ENCODE results near the gene RPL13A.

GRCh38 chr19:49451430-49452181 lies 35.8 kb upstream of the RPL13A start, which contains the start of gene PIH1D1:
- TF ChIP-seq, protein P1, sequence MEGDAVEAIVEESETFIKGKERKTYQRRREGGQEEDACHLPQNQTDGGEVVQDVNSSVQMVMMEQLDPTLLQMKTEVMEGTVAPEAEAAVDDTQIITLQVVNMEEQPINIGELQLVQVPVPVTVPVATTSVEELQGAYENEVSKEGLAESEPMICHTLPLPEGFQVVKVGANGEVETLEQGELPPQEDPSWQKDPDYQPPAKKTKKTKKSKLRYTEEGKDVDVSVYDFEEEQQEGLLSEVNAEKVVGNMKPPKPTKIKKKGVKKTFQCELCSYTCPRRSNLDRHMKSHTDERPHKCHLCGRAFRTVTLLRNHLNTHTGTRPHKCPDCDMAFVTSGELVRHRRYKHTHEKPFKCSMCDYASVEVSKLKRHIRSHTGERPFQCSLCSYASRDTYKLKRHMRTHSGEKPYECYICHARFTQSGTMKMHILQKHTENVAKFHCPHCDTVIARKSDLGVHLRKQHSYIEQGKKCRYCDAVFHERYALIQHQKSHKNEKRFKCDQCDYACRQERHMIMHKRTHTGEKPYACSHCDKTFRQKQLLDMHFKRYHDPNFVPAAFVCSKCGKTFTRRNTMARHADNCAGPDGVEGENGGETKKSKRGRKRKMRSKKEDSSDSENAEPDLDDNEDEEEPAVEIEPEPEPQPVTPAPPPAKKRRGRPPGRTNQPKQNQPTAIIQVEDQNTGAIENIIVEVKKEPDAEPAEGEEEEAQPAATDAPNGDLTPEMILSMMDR (IDR thresholded peaks at IDR 0.05; ENCODE audit: extremely low read depth in 1 of 2, insufficient read depth in 1 of 2, low read depth in 1 of 2, low read length in 2 of 2) = no peak
- TF ChIP-seq MYC (IDR thresholded peaks at IDR 0.05; ENCODE audit: low read depth, low read length) (no peak), POLR2AphosphoS5 (IDR thresholded peaks at IDR 0.05; ENCODE audit: insufficient read depth, low read depth, low read length) (peak; percentile 87), POLR2A (IDR thresholded peaks at IDR 0.05; ENCODE audit: low read depth, low read length) (peak; percentile 93), JUN (IDR thresholded peaks at IDR 0.05; ENCODE audit: borderline replicate concordance, insufficient read depth, insufficient read length, low read depth) (no peak), EZH2 (IDR thresholded peaks at IDR 0.05; ENCODE audit: borderline replicate concordance, low read depth, low read length, severe bottlenecking) (no peak), FOS (IDR thresholded peaks at IDR 0.05; ENCODE audit: borderline replicate concordance, insufficient read depth, low read length) (no peak), GATA2 (IDR thresholded peaks at IDR 0.05; ENCODE audit: insufficient read depth, insufficient read length, low read depth, low read length) (no peak)
- TF ChIP-seq, protein P2, sequence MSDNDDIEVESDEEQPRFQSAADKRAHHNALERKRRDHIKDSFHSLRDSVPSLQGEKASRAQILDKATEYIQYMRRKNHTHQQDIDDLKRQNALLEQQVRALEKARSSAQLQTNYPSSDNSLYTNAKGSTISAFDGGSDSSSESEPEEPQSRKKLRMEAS (IDR thresholded peaks at IDR 0.05; ENCODE audit: insufficient read depth, insufficient read length) = peak; percentile 68
